Measurements from ENCODE around the gene PLCE1.

The PLCE1 gene

GRCh38 chr10:94023906-94024305 lies 30.2 kb downstream of the PLCE1 start:
- no peak for DNase-seq (ENCODE audit: low read depth in 2 of 2)

DNA sequence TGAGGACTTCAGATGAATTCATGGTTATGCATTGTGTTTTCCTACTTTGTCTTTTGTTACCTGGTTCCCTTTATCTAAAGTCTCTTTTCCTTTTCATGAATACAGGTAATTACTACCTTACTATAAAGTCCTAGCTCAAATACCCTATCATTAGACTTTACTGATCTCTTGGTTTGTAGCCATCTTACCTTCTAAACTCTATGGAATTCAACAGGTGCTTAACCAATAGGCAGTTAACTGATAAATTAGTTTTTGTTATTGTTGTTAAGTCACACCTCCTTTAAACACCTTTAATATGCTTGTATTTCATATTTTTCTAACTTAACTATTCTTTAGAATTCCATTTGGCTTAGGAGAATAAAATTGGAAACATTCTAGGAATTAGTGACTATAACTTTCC lies 30.7 kb downstream of the PLCE1 start:
- DNase-seq (ENCODE audit: low read depth in 2 of 2) = no peak

DNA sequence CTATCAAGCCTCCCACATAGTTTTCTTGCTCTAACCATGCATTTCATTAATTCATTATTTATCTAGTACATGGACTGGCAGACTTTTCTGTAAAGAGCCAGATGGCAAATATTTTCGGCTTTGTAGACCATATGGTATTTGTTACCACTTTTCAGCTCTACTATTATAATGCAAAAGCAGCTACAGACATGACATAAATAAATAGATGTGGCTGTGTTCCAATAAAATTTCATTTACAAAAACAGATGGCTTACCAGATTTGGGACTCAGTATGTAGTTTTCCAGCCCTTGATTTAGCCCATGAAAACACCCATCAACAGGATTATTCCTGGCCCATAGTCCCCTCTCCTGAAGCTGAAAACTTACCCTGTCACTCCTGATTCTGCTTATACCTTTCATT lies 32.1 kb downstream of the PLCE1 start:
- DNase-seq (ENCODE audit: low read depth in 2 of 2) = no peak

DNA sequence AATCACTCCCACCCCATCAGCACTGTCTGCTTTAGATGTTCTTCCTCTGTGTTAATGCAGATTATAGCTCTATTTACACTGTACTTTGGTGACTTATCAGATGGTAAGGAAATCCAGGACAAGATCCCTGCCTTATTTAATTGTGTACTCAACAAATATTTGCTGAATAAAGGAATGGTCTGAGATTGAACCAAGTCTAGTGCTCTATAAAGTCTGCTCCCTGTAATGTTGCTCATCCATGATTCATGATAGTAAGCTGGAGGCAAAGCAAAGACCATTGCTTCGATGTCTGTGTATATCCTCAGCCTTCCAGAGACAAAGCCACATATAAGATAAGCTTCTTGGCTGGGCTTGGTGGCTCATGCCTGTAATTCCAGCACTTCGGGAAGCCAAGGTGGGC lies 33.5 kb downstream of the PLCE1 start:
- no peak for DNase-seq (ENCODE audit: low read depth in 2 of 2)

DNA sequence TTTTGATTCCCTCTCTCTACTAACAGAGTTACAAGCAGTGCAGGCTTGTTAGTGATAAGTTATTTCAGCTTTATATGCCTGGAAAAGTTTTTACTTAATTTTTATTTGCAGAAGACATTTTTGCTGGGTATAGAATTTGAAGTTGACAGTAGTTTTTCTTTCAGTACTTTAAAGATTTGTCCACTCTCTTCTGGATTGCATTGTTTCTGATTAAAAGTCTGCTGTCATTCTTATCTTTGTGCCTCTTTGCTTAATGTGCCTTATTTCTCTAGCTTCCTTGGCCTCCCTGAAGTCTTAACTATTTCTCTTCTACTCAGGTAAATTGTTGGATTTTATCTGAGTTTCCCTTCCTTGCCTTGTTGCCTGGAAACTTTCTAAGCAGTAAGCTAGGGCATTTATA lies 36.2 kb downstream of the PLCE1 start:
- no peak for DNase-seq (ENCODE audit: low read depth in 2 of 2)

DNA sequence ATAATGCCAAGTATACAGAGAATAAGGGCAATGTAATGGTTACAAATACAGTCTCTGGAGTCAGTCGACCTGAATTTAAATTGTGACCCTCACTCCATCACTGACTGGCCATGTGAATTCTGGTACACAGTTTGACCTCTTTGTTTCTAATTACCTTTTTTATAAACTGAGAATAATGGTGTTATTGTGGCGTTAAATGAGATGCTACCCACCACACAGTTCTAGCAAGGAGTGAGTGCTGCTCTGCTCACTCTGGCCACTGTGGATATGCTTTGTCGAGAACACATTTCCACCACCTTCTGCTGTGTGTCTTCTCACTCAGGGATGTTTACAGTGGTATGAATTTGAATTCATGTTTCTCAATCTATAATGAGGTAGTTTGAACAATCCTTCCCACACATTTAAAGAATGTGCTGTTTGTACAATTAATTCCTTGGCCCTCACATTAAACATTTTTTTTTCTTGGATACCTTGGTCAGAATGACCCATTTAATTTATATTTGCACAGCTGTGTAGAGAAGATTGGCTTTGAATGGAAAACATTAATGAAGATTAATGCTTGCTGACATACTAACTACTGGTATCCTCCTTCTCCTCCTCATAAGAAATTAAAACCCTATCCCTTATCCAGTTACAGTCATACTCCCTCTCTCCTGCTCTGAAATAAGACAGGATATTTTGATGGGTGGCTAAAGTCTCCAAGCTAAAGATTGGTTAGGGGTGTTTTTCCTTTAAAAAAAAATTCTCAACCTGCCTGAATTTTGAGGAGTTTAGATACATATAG lies 42.4 kb downstream of the PLCE1 start:
- no peak for DNase-seq (ENCODE audit: low read depth in 2 of 2)

- DNase-seq (ENCODE audit: low read depth in 2 of 2) = no peak
These were observed 43.0 kb downstream of the PLCE1 start for GRCh38 chr10:94036766-94037033.

DNA sequence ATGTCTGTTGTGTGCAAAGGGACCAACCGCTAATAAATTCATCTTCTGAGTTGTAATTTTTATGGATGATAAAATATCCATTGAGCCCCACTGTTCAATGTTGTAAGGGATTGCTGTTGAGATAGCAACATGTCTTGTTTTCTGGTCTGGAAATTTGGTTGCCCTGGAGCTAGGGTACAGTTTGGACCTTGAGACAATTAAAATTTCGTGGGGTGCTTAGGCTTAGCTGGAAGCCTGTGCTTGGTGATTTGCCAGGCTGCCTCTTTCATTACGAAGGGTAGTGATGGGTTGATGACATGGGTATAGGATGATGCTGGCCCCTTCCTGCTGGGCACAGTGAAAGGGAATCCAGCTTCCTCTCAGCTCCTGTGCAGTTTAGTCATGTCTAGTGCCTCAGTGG lies 43.6 kb downstream of the PLCE1 start:
- DNase-seq (ENCODE audit: low read depth in 2 of 2) = no peak

GRCh38 chr10:94038024-94038423 lies 44.3 kb downstream of the PLCE1 start:
- no peak for DNase-seq (ENCODE audit: low read depth in 2 of 2)

DNA sequence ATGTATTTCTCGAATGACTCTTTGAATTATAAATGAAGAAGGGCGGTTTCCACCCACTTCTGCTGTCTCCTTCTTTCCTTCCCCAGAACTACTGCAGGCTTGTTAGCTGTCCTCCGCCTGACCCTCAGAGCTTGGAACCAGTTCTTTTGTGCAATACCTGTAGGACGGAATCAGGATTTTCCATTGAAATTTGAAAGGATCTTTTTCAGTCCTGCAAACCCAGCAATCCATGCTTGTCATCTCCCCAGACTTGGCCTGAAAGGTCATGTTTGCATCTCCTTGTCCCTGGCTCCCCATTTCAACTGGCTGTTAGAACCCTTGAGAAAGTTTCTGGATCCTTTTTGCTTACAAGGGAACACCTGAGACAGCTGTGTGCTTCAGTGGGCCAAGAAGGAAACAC lies 47.5 kb downstream of the PLCE1 start:
- DNase-seq (ENCODE audit: low read depth in 2 of 2) = no peak

DNA sequence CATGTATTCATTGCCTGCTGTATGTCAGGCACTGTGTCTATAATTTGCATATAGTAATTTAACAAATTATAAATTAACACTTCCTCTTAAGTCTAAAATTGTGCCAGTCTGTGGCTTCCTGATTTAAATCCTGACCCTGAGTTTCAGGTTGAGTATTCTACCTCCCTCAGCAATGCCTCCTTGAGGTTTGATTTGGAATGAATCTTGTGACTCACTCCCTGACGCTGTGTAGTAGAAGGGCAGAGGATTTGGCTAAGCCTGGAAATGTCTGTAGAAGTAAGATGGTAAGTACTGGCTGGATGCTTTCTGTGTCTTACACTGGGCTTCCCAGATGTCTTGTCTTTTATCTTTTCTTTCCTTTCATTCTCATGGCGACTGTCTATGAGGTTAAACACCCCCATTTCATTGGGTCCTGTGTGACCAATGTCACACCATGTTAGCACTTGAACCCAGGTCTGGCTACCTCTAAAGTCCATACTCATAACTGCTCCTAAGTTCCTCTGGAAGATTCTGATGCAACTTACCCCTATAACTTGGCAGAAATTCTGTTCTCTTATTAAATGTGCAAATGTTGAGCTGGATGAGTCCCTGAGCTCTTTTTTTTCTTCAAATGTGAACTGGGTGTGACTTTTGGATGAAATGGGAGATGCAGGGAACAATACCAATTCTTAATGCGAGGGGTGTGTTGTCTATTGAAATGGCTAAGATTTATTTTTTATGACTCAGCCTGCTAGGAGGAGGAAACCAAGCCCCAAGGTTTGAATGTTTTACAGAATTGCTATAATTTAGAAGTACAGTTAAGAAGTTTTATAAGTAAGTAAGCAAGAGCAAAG lies 48.5 kb downstream of the PLCE1 start:
- DNase-seq (ENCODE audit: low read depth in 2 of 2) = no peak

DNA sequence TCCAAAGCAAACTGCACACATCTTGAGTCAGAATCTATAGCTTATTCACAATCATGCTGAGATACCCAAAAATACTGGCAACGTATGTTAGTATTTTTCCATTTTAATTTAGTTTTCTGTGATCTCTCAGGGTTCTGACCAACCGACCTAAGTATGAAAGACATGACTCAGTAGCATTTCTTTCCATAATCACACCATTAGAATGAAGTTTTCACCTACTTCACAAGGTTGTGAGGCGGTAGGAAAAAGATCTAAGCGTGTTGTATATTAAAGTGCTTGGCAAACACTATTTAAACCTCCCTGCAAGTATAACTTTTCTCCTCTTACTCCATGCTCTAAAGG lies 49.1 kb downstream of the PLCE1 start:
- DNase-seq (ENCODE audit: low read depth in 2 of 2) = no peak

All from stimulated activated CD4-positive, alpha-beta T cell treated with anti-CD3 and anti-CD28 coated beads, Interleukin-4, amount 100 ng/mL, for 48 hours (primary cell).